ENCODE results near the gene WDR45B.
"Not testable (repeated sequence)": the region's sequence is repeated elsewhere in the genome, so short reads cannot be mapped to it uniquely, and the experiment has no call there.

The WDR45B gene

GRCh38 chr17:82655523-82655922, 7.3 kb upstream of the WDR45B start:
- no peak for DNase-seq

- DNase-seq: no peak
These were observed 6.8 kb upstream of the WDR45B start for GRCh38 chr17:82655038-82655479.

- not testable (repeated sequence) for DNase-seq
These were observed 6.4 kb upstream of the WDR45B start for GRCh38 chr17:82654611-82655010.

GRCh38 chr17:82653651-82654528, 5.6 kb upstream of the WDR45B start:
- DNase-seq: no peak

GRCh38 chr17:82650723-82651122, 2.5 kb upstream of the WDR45B start:
- DNase-seq: no peak

GRCh38 chr17:82649501-82650261, 1.4 kb upstream of the WDR45B start:
- DNase-seq: no peak

- peak; percentile 77 for DNase-seq
These were observed 593 bp upstream of the WDR45B start for GRCh38 chr17:82648742-82649331.

GRCh38 chr17:82647593-82648164, 565 bp downstream of the WDR45B start:
- peak; percentile 61 for DNase-seq

- DNase-seq: no peak
These were observed 2.7 kb downstream of the WDR45B start for GRCh38 chr17:82645516-82645915.

- no peak for DNase-seq
These were observed 4.1 kb downstream of the WDR45B start for GRCh38 chr17:82644148-82644547.

GRCh38 chr17:82642022-82642421, 6.2 kb downstream of the WDR45B start:
- no peak for DNase-seq

GRCh38 chr17:82640036-82640435, 8.2 kb downstream of the WDR45B start:
- no peak for DNase-seq

- no peak for DNase-seq
These were observed 8.6 kb downstream of the WDR45B start for GRCh38 chr17:82639628-82640027.

GRCh38 chr17:82638183-82638773, 10.0 kb downstream of the WDR45B start:
- DNase-seq: no peak

GRCh38 chr17:82636626-82637598, 11.3 kb downstream of the WDR45B start:
- DNase-seq: no peak

- DNase-seq: no peak
These were observed 14.9 kb downstream of the WDR45B start for GRCh38 chr17:82633343-82633742.

- no peak for DNase-seq
These were observed 15.8 kb downstream of the WDR45B start for GRCh38 chr17:82632451-82632850.

- DNase-seq: no peak
These were observed 16.7 kb downstream of the WDR45B start for GRCh38 chr17:82631544-82631943.

- DNase-seq: no peak
These were observed 18.0 kb downstream of the WDR45B start for GRCh38 chr17:82630212-82630611.

- no peak for DNase-seq
These were observed 18.5 kb downstream of the WDR45B start for GRCh38 chr17:82629748-82630147.

- DNase-seq: no peak
These were observed 20.8 kb downstream of the WDR45B start for GRCh38 chr17:82627405-82627804.

- DNase-seq: no peak
These were observed 24.5 kb downstream of the WDR45B start for GRCh38 chr17:82623707-82624106.

All from NCI-H69 (cell line).